Endothelial cell (in vitro differentiated cells): ENCODE measurements around the gene SHROOM1. TPM values are rescaled to one million over a fixed set of nuclear protein-coding genes. Genes with fewer than 3 reads are reported as not detected.

Source experiments
- DNase-seq: peaks from one replicate; pipeline ENCODE4 v3.0.0; 2021; ENCODE audit warnings: low spot score
- H3K27ac Mint-ChIP-seq: one replicate; pipeline ENCODE4 v1.8.0; 2021; ENCODE audit warnings: mixed read lengths, inconsistent platforms; ENCODE audit not compliant: unreplicated experiment
- H3K27me3 Mint-ChIP-seq: one replicate; pipeline ENCODE4 v1.8.0; 2021; ENCODE audit warnings: mild to moderate bottlenecking, moderate library complexity, mixed read lengths, inconsistent platforms; ENCODE audit not compliant: unreplicated experiment
- H3K36me3 Mint-ChIP-seq: one replicate; pipeline ENCODE4 v1.8.0; 2021; ENCODE audit warnings: mild to moderate bottlenecking, low read depth, mixed read lengths, inconsistent platforms; ENCODE audit not compliant: unreplicated experiment
- H3K4me1 Mint-ChIP-seq: one replicate; pipeline ENCODE4 v1.8.0; 2021; ENCODE audit warnings: mild to moderate bottlenecking, mixed read lengths, inconsistent platforms; ENCODE audit not compliant: unreplicated experiment
- H3K4me3 Mint-ChIP-seq: one replicate; pipeline ENCODE4 v1.8.0; 2021; ENCODE audit warnings: mild to moderate bottlenecking, mixed read lengths, inconsistent platforms; ENCODE audit not compliant: unreplicated experiment
- H3K9me3 Mint-ChIP-seq: one replicate; pipeline ENCODE4 v1.8.0; 2021; ENCODE audit warnings: mixed read lengths, inconsistent platforms; ENCODE audit not compliant: unreplicated experiment
- total RNA-seq: library from RNA; stranded (reverse); fragmentation: NEBNext Ultra II Directional; extraction: Animal tissue kit (Norgen Biotek cat#: 25700); gene quantifications from one replicate; pipeline ENCODE4 v1.2.1, GENCODE V29; 2021; ENCODE audit not compliant: unreplicated experiment
- TF ChIP-seq, protein P1 (sequence below): fragments of 200-600 bp; sonication (generic); IDR thresholded peaks from one replicate; pipeline ENCODE4 v1.5.0; 2021; ENCODE audit warnings: antibody characterized with exemption; ENCODE audit not compliant: unreplicated experiment

SHROOM1 gene
- total RNA-seq, 1 donor from 2014 or later, result 5.6 TPM

DNA sequence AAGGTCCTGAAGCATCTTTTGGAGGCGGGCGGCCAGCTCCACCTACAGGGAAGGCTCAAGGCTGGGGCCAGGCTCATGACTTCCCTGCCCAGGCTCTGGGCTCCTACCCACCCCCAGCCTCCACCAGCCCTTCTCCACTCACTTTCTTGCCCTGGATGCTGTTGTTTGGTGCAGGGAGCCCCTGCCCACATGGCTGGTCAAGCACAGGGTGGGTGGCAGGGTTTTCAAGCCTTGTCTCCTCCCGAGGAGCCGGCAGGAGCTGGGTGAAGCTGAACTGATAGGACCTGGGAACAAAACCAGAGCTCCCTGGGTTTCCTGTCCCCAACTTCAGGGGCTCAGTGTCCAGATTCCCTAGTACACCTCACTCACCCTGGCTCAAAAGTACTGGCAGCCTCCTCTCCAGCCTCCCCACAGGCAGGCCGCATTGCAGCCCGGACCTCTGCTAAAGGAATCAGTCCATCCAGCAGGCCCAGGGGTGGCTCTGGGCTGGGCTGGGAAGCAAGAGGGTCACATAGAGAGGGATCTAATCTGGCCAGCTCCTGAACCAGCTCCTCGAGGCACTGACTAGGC is 6.9 kb downstream of the SHROOM1 start:
- H3K36me3 Mint-ChIP-seq, result no peaks in the 10 kb centered on the region
- H3K27me3 Mint-ChIP-seq, result peaks cover 13% of the 10 kb centered on the region
- peaks cover 9% of the 10 kb centered on the region for H3K4me1 Mint-ChIP-seq
- no peak overlapping the region for H3K27ac Mint-ChIP-seq
- no peak for DNase-seq
- TF ChIP-seq, protein P1, sequence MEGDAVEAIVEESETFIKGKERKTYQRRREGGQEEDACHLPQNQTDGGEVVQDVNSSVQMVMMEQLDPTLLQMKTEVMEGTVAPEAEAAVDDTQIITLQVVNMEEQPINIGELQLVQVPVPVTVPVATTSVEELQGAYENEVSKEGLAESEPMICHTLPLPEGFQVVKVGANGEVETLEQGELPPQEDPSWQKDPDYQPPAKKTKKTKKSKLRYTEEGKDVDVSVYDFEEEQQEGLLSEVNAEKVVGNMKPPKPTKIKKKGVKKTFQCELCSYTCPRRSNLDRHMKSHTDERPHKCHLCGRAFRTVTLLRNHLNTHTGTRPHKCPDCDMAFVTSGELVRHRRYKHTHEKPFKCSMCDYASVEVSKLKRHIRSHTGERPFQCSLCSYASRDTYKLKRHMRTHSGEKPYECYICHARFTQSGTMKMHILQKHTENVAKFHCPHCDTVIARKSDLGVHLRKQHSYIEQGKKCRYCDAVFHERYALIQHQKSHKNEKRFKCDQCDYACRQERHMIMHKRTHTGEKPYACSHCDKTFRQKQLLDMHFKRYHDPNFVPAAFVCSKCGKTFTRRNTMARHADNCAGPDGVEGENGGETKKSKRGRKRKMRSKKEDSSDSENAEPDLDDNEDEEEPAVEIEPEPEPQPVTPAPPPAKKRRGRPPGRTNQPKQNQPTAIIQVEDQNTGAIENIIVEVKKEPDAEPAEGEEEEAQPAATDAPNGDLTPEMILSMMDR, result no peak
- no peak overlapping the region for H3K4me3 Mint-ChIP-seq
- H3K9me3 Mint-ChIP-seq, result no peaks in the 10 kb centered on the region

DNA sequence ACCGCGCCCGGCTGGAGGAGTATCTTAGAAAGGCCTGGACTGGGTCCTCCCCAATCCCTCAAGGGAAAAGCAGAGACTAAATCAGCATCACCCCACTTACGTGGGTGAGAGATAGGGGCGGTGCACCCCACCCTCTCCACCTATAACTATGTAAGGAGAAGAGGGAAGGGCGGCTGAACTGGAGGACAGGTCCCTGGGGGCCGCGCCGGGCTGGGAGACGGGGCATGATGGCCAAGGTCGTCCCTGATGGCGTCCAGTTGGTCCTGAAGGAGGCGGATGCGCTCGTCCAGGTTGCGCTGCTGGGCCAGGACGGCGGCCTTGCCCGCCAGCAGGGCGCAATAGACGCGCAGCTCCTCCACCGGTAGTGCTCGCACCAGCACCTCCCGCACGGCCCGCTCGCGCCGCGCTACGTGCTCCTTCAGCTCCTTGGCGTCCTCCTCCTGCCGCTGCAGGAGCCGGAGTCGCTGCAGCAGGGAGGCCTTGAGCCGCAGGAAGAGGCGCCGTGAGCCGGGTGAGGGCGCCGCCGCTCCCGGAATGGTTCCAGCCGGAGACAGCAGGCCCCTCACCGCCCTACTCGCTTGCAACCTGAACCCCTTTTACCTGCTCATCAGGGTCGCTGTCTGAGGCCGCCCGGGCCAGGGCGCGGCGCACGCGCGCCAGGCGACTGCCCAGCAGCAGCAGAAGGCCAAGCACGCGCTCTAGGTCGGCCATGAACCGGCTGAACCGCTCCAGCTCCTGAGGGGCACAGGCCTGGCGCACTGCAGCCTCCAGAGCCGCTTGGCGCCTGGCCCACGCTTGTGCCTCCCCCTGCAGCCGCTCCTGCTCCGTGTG is 7.6 kb downstream of the SHROOM1 start:
- TF ChIP-seq, protein P1, result no peak
- Mint-ChIP-seq H3K27me3 (peaks cover 13% of the 10 kb centered on the region), H3K36me3 (no peaks in the 10 kb centered on the region), H3K4me3 (no peak overlapping the region), H3K27ac (no peak overlapping the region), H3K9me3 (no peaks in the 10 kb centered on the region), H3K4me1 (peaks cover 9% of the 10 kb centered on the region)
- no peak for DNase-seq

DNA sequence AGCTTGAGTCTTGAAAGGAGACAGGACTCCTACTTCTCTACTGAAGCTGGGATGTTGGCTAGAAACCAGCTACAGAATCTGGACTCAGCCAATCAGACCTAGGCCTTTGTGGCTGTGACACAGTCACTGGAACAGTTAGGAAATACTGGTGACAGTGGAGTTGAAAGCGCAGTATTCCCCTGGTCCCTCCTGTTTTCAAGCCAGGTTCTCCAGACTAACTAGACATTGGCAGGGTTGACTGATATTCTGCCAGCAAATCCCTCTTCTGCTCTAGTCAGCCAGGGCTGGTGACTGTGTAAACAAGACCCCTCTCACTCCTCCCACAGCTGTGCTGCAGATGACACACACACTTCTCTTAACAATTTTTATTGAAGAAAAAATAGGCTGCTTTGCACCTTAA is 8.7 kb downstream of the SHROOM1 start:
- Mint-ChIP-seq H3K4me1 (peaks cover 5% of the 10 kb centered on the region), H3K27ac (no peak overlapping the region), H3K27me3 (peaks cover 8% of the 10 kb centered on the region), H3K9me3 (no peaks in the 10 kb centered on the region), H3K4me3 (peak overlapping the region; percentile 47), H3K36me3 (no peaks in the 10 kb centered on the region)
- TF ChIP-seq, protein P1, result no peak
- no peak for DNase-seq

DNA sequence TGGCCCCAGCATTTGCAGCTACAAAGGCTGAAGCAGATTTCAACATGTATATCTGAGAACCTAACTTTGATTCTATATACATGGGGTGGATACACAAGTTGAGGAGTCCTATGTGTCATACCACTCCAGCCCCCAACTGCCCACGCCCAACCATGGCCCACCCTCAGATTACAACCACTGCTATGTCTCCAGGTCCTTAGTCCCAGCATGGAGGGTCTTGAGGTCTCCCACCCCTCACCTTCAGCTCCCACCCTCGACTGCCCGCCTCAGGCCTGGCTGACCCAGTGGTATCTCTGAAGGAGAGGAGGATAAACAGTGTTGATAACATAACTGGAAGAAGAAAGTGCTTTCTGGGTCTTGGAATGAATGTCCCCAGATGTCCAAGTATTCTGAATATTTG is 9.1 kb downstream of the SHROOM1 start:
- TF ChIP-seq, protein P1, result no peak
- Mint-ChIP-seq H3K9me3 (no peaks in the 10 kb centered on the region), H3K27ac (no peak overlapping the region)

DNA sequence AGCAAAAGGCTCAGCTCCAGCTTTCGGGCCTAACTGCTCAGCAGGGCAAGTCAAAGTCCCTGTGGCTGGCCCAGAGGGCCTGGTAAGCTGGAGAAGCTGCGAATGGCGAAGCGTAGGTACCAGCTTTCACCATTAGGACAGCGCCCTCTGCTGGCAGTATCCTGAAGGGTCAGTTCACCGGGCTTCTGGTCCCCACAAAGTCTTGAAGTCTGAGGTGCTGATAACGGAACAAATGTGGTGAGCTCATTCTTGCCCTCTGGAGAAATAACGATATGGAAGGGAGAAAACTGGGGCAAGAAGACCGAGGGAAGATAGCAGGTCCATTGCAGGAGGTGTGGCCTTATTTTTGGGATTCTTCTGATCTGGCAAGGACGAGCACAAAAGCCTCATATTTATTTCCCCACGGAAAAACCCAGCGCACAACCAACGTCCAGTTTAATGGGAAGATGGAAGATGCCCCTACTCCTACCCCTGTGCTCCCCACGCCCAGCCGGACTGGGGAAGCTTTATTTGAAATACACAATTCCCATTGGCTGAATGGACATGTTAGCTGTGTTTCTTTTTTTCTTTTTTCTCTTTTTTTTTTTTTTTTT is 10.2 kb downstream of the SHROOM1 start:
- Mint-ChIP-seq H3K9me3 (no peaks in the 10 kb centered on the region), H3K4me3 (no peak overlapping the region), H3K4me1 (no peaks in the 10 kb centered on the region), H3K27me3 (peaks cover 6% of the 10 kb centered on the region), H3K36me3 (no peaks in the 10 kb centered on the region), H3K27ac (no peak overlapping the region)
- TF ChIP-seq, protein P1, result peak; percentile 91
- DNase-seq, result peak; percentile 90

More for the DNA sequence above, 9.1 kb downstream of the SHROOM1 start:
- peaks cover 6% of the 10 kb centered on the region for H3K27me3 Mint-ChIP-seq
- no peak for DNase-seq
- peaks cover under 1% of the 10 kb centered on the region for H3K4me1 Mint-ChIP-seq
- H3K36me3 Mint-ChIP-seq, result no peaks in the 10 kb centered on the region
- H3K4me3 Mint-ChIP-seq, result no peak overlapping the region
